G401 (cell line): ENCODE measurements around the gene MYOT. TPM values are rescaled to one million over a fixed set of nuclear protein-coding genes. Genes with fewer than 3 reads are reported as not detected.
A peak's percentile ranks its signal among the peaks of the same experiment; 100 is the strongest.
"Not testable (repeated sequence)": the region's sequence is repeated elsewhere in the genome, so short reads cannot be mapped to it uniquely, and the experiment has no call there.

Experiments used
- DNase-seq: peaks from one replicate; pipeline ENCODE4 v3.0.0-alpha.2; 2015; ENCODE audit warnings: low spot score
- in situ Hi-C: cut with HindIII; loops from 2 replicates; pipeline ENCODE4 v1.10.0; 2016; ENCODE audit warnings: low sequenced_read_pairs, mixed read lengths
- total RNA-seq: library from RNA; depleted of rRNA; stranded (reverse); fragments of >200 nt; shearing (Covaris generic); gene quantifications from 2 replicates; pipeline ENCODE4 v1.2.3, GENCODE V29; 2014

The MYOT gene
- total RNA-seq, 1 experiment from 2014 or later = not detected

GRCh38 chr5:137845472-137845871 lies 22.2 kb upstream of the MYOT start:
- in situ Hi-C loops = no loop called here
- no peak for DNase-seq

GRCh38 chr5:137847687-137848086 lies 20.0 kb upstream of the MYOT start:
- in situ Hi-C loops = no loop called here
- DNase-seq = no peak

- in situ Hi-C loops, DNase-seq: not testable (repeated sequence)
Measured at GRCh38 chr5:137853165-137853564, 14.5 kb upstream of the MYOT start.

- in situ Hi-C loops = no loop called here
- no peak for DNase-seq
Measured at GRCh38 chr5:137856201-137856600, 11.5 kb upstream of the MYOT start.

DNA sequence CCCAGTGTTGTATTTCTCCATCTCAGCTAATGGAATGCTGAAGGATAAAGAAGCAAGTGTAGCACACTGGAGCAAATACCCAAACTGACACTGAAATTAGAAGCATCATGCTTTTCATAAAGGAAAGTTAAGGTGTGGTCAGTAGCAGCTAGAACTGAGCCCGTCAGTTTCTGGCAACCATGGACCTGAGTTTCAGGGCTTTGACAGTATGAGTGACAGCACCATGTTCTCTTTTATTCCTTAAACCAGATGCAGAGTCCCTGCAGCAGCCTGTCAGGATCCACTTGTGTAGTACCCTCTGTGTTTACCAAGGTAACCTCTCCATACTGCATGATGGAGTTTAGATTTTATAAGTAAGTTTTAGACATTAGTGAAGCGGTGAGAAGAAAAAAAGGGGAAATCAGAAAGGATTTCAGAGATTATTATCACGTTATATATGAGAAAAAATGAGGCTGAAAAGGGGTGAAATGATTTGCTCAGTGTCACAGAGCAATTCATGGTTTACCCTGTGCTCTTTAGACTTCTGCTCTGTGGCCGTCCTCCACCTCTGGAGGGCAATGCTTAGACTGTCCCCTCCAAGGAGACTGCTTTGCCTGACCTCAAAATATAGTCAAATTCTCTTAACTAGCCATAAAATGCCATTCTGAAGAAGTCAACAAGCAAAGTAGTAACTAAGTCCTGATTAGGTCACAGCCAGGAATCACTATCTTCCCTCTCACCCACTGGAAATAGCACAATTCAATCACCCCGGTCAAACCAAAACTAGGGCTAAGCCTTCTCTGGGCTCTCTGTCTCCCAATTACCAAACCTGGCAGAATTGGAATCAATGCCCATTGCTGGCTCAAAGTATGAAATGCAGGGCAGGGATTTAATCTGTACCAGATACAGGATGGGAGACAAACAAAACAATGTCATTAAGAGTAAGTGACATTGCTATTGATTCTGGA lies 10.5 kb upstream of the MYOT start:
- DNase-seq = no peak
- in situ Hi-C loops = no loop called here

GRCh38 chr5:137858223-137858916 lies 9.3 kb upstream of the MYOT start:
- in situ Hi-C loops = no loop called here
- DNase-seq = no peak

- in situ Hi-C loops = no loop called here
- no peak for DNase-seq
Measured at GRCh38 chr5:137858954-137859353, 8.7 kb upstream of the MYOT start.

GRCh38 chr5:137862251-137862650 lies 5.4 kb upstream of the MYOT start:
- no peak for DNase-seq
- in situ Hi-C loops = no loop called here

GRCh38 chr5:137863653-137864052 lies 4.0 kb upstream of the MYOT start:
- DNase-seq, in situ Hi-C loops: not testable (repeated sequence)

DNA sequence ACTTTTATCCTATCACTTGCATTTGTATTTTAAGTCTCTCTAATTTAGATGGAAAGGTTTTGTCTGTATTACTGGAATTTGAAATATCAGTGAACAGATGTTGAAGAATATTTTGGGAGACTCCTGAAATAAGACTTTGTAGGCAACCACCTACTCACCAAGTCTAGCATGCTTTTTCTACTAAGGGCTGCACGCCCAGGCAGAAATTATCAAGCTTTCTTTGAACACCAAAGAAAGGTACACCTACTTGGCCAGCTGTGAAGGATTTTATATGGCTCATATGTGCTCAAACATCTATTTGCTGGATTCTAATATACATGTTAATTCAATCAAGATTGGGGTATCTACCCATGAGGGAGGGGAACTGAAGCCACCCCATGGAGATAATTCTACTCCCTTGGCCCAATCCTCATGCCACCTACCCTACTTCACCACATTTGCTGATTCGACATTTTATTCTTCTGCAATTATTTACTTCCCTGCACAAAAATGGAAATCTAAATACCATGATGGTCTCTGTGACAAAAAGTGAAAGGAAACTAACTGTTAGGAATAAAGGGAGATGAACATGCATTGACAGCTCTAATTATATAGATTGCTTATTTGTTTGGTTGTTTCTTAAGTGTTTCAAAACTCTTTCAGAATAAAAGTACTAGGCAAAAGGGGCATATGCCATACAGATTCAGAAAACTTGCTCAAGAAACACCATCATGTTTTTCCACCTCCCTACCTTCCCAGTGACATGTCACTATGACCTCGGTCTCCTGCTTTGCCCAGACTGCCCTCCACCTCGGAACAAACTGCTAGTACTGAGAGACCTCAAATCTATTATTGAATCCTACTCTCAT lies 895 bp upstream of the MYOT start:
- DNase-seq = no peak
- in situ Hi-C loops = no loop called here

DNA sequence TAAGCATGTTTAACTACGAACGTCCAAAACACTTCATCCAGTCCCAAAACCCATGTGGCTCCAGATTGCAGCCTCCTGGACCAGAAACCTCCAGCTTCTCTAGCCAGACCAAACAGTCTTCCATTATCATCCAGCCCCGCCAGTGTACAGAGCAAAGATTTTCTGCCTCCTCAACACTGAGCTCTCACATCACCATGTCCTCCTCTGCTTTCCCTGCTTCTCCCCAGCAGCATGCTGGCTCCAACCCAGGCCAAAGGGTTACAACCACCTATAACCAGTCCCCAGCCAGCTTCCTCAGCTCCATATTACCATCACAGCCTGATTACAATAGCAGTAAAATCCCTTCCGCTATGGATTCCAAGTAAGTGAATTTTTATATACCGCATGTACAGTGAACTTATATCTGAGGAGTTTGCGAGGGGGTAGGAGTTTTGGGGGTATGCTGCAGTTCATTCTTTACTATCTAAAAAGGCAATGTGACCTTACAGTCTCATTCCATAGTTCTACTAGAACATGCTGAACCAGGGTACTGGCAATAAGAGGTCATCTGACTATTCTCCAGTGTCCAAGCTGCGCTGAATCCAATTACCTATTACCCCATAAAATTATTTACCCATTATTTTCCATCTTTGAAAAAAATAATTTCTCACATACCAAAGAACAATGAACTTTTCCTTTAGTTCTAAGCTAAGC lies 3.1 kb downstream of the MYOT start:
- no peak for DNase-seq
- in situ Hi-C loops = no loop called here

DNA sequence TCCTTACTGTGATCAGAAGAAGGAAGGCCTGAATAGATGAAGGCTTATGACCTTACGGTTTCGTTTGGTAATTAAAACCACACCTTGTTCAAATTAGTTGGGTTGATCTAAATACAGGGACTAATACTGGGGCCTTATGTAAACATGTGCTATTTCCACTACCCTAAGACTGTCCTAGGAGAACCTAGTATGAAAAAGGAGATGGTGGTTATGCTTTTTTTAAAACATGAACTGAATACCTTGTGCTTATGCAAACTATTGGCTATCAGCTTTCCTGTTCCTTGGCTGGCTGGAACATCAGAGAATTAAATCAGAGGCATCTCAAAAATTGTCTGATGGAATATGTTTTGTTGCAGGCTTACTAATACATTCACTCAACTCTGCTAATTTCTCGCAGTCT lies 3.9 kb downstream of the MYOT start:
- in situ Hi-C loops = no loop called here

DNA sequence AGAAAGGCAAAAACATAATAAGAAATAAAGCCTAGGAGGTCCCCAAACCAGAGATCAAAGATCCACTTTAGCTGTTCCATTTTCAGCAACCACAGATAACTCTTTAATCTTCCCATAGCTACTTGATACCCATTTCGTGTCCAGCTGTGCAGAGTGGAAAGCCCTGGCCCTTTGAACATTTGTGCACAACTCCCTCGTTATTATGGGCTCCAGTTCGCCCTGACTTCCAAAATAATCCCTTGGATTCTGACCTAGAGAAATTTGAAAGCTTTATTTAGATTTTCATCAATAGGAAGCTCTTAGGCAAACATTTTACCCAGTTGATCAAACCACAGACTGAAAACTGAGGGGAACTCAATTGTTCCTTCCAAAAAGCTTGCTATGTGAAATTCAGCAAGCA lies 4.8 kb downstream of the MYOT start:
- no peak for DNase-seq
- in situ Hi-C loops = no loop called here

More for the DNA sequence above, 3.9 kb downstream of the MYOT start:
- no peak for DNase-seq

- in situ Hi-C loops = no loop called here
Measured at GRCh38 chr5:137876101-137876500, 8.4 kb downstream of the MYOT start.

GRCh38 chr5:137880313-137880712 lies 12.7 kb downstream of the MYOT start:
- in situ Hi-C loops = no loop called here
- peak; percentile 82 for DNase-seq

More at GRCh38 chr5:137876101-137876500, 8.4 kb downstream of the MYOT start:
- no peak for DNase-seq

DNA sequence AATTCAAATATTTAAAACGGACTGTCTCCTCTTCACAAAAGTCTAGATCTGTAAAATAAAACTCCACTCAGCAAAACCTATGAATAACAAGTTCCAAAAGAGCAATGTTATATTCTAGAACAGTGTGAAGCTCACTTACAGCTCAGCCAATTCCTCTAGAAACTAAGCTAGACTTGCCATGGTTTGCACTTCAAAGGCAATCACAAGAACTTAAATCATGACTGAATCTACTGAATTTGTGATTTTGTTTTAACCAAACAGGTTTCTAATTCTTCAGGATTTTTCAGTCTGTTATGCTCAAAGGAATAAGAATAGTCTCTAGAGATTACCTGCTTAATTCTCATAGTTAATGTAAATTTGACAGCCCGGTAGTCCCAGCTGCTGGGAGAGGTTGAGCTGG lies 20.2 kb downstream of the MYOT start:
- peak; percentile 52 for DNase-seq

DNA sequence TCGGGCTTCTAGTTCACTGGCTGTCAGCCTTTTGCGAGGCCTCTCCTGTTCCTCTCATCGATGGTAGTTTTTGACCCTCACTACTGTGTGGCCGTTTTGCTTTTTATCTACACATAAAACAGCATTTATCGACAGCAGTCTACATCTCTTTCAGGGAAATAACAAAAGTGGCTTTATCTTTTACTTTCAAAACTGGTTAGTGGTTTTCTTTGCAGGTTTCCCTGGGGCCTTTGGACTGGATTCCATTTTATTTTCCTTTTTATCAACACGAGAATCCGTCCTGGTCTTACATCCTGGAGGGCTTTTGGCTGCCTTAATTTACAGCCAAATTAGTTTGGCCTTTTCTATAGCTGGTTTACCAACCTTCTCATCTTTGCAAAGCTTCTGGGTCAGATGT lies 20.8 kb downstream of the MYOT start:
- DNase-seq = peak; percentile 39
- in situ Hi-C loops = no loop called here

More for the DNA sequence above, 20.2 kb downstream of the MYOT start:
- in situ Hi-C loops = no loop called here

GRCh38 chr5:137888863-137889759 lies 21.5 kb downstream of the MYOT start, which contains the start of gene PKD2L2:
PKD2L2 (plus strand) TSS chr5:137889457; CDS start chr5:137889492, 35 bp downstream.
- peak; percentile 86 for DNase-seq

More at GRCh38 chr5:137888863-137889759, 21.5 kb downstream of the MYOT start, which contains the start of gene PKD2L2:
- in situ Hi-C loops = no loop called here
